HG03159 (cell line): Measurements from ENCODE around the gene MOB3A.
A peak's percentile ranks its signal among the peaks of the same experiment; 100 is the strongest.
"Not testable (repeated sequence)": the region's sequence is repeated elsewhere in the genome, so short reads cannot be mapped to it uniquely, and the experiment has no call there.

ENCODE experiments used
- ATAC-seq: cut with Tn5 transposase; IDR thresholded peaks from one replicate; pipeline ENCODE4 v1.9.1; 2021; ENCODE audit warnings: mild to moderate bottlenecking, moderate library complexity; ENCODE audit not compliant: unreplicated experiment

Gene MOB3A

GRCh38 chr19:2096034-2096479 lies at the start of gene MOB3A:
Gene MOB3A, minus strand, starts transcription at chr19:2096326. Its CDS starts 17,766 bp downstream, at chr19:2078560.
- peak; percentile 35 for ATAC-seq

- no peak for ATAC-seq
Observed at GRCh38 chr19:2145831-2146241, 49.7 kb upstream of the MOB3A start.

GRCh38 chr19:2144190-2144589 lies 48.1 kb upstream of the MOB3A start:
- no peak for ATAC-seq

GRCh38 chr19:2142173-2142829 lies 46.2 kb upstream of the MOB3A start:
- ATAC-seq: no peak

- ATAC-seq: no peak
Observed at GRCh38 chr19:2140138-2140569, 44.0 kb upstream of the MOB3A start.

GRCh38 chr19:2139385-2140137 lies 43.4 kb upstream of the MOB3A start:
- ATAC-seq: no peak

GRCh38 chr19:2138061-2138728 lies 42.1 kb upstream of the MOB3A start:
- ATAC-seq: no peak

- no peak for ATAC-seq
Observed at GRCh38 chr19:2136796-2137195, 40.7 kb upstream of the MOB3A start.

- ATAC-seq: no peak
Observed at GRCh38 chr19:2135474-2136402, 39.6 kb upstream of the MOB3A start.

GRCh38 chr19:2132731-2133490 lies 36.8 kb upstream of the MOB3A start:
- no peak for ATAC-seq

GRCh38 chr19:2132191-2132590 lies 36.1 kb upstream of the MOB3A start:
- no peak for ATAC-seq

GRCh38 chr19:2131012-2131975 lies 35.2 kb upstream of the MOB3A start:
- not testable (repeated sequence) for ATAC-seq

GRCh38 chr19:2129892-2130770 lies 34.0 kb upstream of the MOB3A start:
- no peak for ATAC-seq

GRCh38 chr19:2129486-2129885 lies 33.4 kb upstream of the MOB3A start:
- no peak for ATAC-seq

GRCh38 chr19:2129022-2129421 lies 32.9 kb upstream of the MOB3A start:
- ATAC-seq: no peak

- not testable (repeated sequence) for ATAC-seq
Observed at GRCh38 chr19:2128252-2128651, 32.1 kb upstream of the MOB3A start.

- ATAC-seq: no peak
Observed at GRCh38 chr19:2127758-2128157, 31.6 kb upstream of the MOB3A start.
